ENCODE data around the gene LMBRD1. TPM values are rescaled to one million over a fixed set of nuclear protein-coding genes. Genes with fewer than 3 reads are reported as not detected.

Gene LMBRD1
- total and polyA plus RNA-seq, 2 experiments from 2014 or later: 36.7 to 42.0 TPM

DNA sequence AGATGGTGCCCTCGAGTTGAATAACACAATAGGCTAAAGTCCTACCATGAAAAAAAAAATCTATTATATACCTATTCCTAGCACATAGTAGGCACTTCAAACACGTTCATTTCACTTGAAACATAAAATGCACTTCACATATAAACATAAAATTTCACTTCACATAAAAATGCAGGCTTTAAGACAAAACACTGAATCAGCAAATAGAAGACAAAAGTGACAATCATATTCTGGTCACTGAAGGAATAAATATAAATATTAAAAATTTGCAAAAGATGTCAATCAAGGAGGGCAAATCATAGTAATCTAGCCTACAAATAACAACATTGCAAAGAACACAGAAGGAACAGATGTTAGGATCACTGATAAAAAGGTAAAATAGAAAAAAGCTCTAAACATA lies 153.1 kb downstream of the LMBRD1 start:
- Histone ChIP-seq H3K79me2 (ENCODE audit: insufficient read depth) (no peaks in the 10 kb centered on the region), H3K9me3 (ENCODE audit: low read depth) (no peaks in the 10 kb centered on the region), H4K20me1 (ENCODE audit: insufficient read depth) (no peaks in the 10 kb centered on the region), H3F3A (ENCODE audit: insufficient read depth) (no peaks in the 10 kb centered on the region), H3K4me2 (ENCODE audit: unreplicated experiment) (no peak overlapping the region), H3K4me3 (no peak overlapping the region), H3K27me3 (replicated peaks; ENCODE audit: insufficient read depth) (no peaks in the 10 kb centered on the region), H3K36me3 (ENCODE audit: low read depth) (no peaks in the 10 kb centered on the region), H3K27ac (no peak overlapping the region), H3K9ac (no peak overlapping the region), H3K9me2 (ENCODE audit: insufficient read depth) (no peaks in the 10 kb centered on the region), H2AFZ (no peak overlapping the region), H3K4me1 (ENCODE audit: insufficient read depth) (no peaks in the 10 kb centered on the region)
- no peak for DNase-seq
- WGBS, 2 experiments (ENCODE audit: low coverage in 1 of 2, low lambda C conversion rate in 2 of 2, missing lambda C conversion rate in 2 of 2): 0 to 1% methylated on average over 2 of the region's 2 CpGs
- in situ Hi-C loops (cut with MboI): no loop called here
- TF ChIP-seq EZH2 (IDR thresholded peaks at IDR 0.05; ENCODE audit: insufficient read depth, poor library complexity, severe bottlenecking) (no peak), EZH2phosphoT487 (IDR thresholded peaks at IDR 0.05; ENCODE audit: insufficient read depth, low read depth) (no peak)

DNA sequence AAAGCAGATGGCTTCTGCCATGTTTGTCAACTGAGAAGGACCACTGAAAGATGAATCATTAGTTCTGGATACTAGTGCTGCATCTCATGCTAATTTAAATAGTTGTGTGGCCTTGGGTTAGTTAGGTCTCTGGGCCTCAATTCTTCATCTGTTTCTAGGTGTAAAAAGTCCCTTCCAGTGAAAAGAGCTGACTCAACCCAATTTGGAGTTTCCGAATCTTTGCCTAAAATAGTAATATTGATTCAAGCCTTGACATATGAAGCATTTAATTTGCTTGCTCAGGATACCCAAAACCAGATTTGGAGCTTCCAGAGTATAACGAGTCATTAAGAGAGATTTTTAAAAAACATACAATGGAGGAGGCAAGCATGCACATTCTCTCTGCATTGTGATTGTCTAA lies 163.9 kb downstream of the LMBRD1 start:
- H3K4me3 ChIP-seq: no peak overlapping the region
- H3K9ac ChIP-seq: no peak overlapping the region
- no peaks in the 10 kb centered on the region for H3K27me3 ChIP-seq (replicated peaks; ENCODE audit: insufficient read depth)
- no peaks in the 10 kb centered on the region for H3K79me2 ChIP-seq (ENCODE audit: insufficient read depth)
- in situ Hi-C loops (cut with MboI): no loop called here
- no peaks in the 10 kb centered on the region for H3K9me2 ChIP-seq (ENCODE audit: insufficient read depth)
- 23 to 27% methylated on average over 2 of the region's 2 CpGs for WGBS, 2 experiments (ENCODE audit: low coverage in 1 of 2, low lambda C conversion rate in 2 of 2, missing lambda C conversion rate in 2 of 2)
- no peaks in the 10 kb centered on the region for H3K4me1 ChIP-seq (ENCODE audit: insufficient read depth)
- H3K27ac ChIP-seq: no peak overlapping the region
- H3F3A ChIP-seq (ENCODE audit: insufficient read depth): no peaks in the 10 kb centered on the region
- H3K36me3 ChIP-seq (ENCODE audit: low read depth): no peaks in the 10 kb centered on the region
- no peak overlapping the region for H2AFZ ChIP-seq
- no peak overlapping the region for H3K4me2 ChIP-seq (ENCODE audit: unreplicated experiment)
- no peaks in the 10 kb centered on the region for H3K9me3 ChIP-seq (ENCODE audit: low read depth)
- no peak for TF ChIP-seq EZH2 (IDR thresholded peaks at IDR 0.05; ENCODE audit: insufficient read depth, poor library complexity, severe bottlenecking)
- TF ChIP-seq EZH2phosphoT487 (IDR thresholded peaks at IDR 0.05; ENCODE audit: insufficient read depth, low read depth): no peak
- no peaks in the 10 kb centered on the region for H4K20me1 ChIP-seq (ENCODE audit: insufficient read depth)
- DNase-seq: no peak

DNA sequence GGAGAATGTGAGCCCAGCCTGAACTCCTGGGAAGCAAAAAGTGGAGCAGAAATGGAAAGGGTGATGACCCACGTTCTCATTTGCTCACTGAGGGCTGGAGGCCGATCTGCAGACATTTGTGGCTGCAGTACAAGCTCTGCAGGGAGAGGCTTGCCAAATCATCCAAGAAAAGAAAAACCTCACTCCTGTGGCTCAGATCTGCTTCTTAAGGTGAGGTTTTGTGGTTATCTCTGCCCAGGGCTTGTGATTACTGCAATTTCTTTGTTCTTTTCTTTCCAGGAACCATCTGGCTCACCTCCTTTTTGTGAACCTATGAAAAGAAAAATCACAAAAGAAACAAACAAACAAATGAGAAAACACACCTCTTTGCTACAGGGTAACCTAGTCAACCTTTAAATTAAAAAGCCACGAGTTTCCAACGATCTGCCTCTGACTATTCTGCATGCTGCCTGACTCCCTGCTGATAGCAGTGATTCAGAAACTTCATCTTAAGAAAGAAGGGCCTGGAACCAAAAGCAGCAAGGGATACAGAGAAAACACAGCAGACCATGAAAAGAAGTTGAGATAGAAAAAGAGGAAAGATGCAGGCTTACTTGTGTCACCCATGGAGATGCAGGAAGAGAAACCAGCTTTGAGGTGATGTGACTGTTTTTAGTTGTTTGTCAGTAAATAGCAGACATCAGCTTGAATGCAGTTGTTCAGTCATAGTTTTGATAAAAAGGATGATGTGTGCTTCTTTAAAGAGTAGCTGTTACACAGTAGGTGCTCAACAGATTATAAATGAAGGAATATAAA lies 165.1 kb downstream of the LMBRD1 start:
- Histone ChIP-seq H3K4me3 (no peak overlapping the region), H3K36me3 (ENCODE audit: low read depth) (no peaks in the 10 kb centered on the region), H3K9me3 (ENCODE audit: low read depth) (no peaks in the 10 kb centered on the region), H3K79me2 (ENCODE audit: insufficient read depth) (no peaks in the 10 kb centered on the region), H3K27ac (no peak overlapping the region), H3K27me3 (replicated peaks; ENCODE audit: insufficient read depth) (no peaks in the 10 kb centered on the region), H3K4me2 (ENCODE audit: unreplicated experiment) (no peak overlapping the region), H2AFZ (no peak overlapping the region), H4K20me1 (ENCODE audit: insufficient read depth) (no peaks in the 10 kb centered on the region), H3F3A (ENCODE audit: insufficient read depth) (no peaks in the 10 kb centered on the region), H3K4me1 (ENCODE audit: insufficient read depth) (no peaks in the 10 kb centered on the region), H3K9me2 (ENCODE audit: insufficient read depth) (no peaks in the 10 kb centered on the region), H3K9ac (no peak overlapping the region)
- no peak for DNase-seq
- WGBS, 2 experiments (ENCODE audit: low coverage in 1 of 2, low lambda C conversion rate in 2 of 2, missing lambda C conversion rate in 2 of 2): 2 to 8% methylated on average over 4 of the region's 4 CpGs
- no peak for TF ChIP-seq EZH2phosphoT487 (IDR thresholded peaks at IDR 0.05; ENCODE audit: insufficient read depth, low read depth)
- no peak for TF ChIP-seq EZH2 (IDR thresholded peaks at IDR 0.05; ENCODE audit: insufficient read depth, poor library complexity, severe bottlenecking)
- in situ Hi-C loops (cut with MboI): no loop called here

DNA sequence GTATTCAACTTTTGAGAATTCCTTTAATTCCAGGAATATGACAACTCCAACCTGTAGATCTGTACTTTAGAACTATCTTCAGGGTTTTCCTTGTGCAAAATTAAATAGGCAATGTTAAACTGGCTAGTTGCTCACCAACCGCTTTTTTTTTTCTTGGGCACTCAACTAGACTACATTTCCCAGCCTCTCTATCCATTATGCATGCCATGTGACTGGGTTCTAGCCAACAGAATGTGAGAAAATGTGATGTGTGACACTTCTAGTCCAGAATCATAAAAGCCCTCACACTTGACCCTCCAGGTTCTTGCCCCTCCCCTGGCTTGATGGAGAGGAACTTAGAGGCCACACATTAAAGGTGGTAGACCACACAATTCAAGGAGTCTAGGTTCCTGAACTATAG lies 166.0 kb downstream of the LMBRD1 start:
- H4K20me1 ChIP-seq (ENCODE audit: insufficient read depth): no peaks in the 10 kb centered on the region
- in situ Hi-C loops (cut with MboI): no loop called here
- TF ChIP-seq EZH2phosphoT487 (IDR thresholded peaks at IDR 0.05; ENCODE audit: insufficient read depth, low read depth): no peak
- no peak for TF ChIP-seq EZH2 (IDR thresholded peaks at IDR 0.05; ENCODE audit: insufficient read depth, poor library complexity, severe bottlenecking)
- H3K27ac ChIP-seq: no peak overlapping the region
- no peaks in the 10 kb centered on the region for H3K4me1 ChIP-seq (ENCODE audit: insufficient read depth)
- H3K36me3 ChIP-seq (ENCODE audit: low read depth): no peaks in the 10 kb centered on the region
- H3K27me3 ChIP-seq (replicated peaks; ENCODE audit: insufficient read depth): no peaks in the 10 kb centered on the region
- H3K9me2 ChIP-seq (ENCODE audit: insufficient read depth): no peaks in the 10 kb centered on the region
- no peaks in the 10 kb centered on the region for H3F3A ChIP-seq (ENCODE audit: insufficient read depth)
- H3K9ac ChIP-seq: no peak overlapping the region
- no peak overlapping the region for H3K4me3 ChIP-seq
- 14 to 31% methylated on average over 1 of the region's 1 CpG for WGBS, 2 experiments (ENCODE audit: low coverage in 1 of 2, low lambda C conversion rate in 2 of 2, missing lambda C conversion rate in 2 of 2)
- DNase-seq: no peak
- H2AFZ ChIP-seq: no peak overlapping the region
- H3K9me3 ChIP-seq (ENCODE audit: low read depth): no peaks in the 10 kb centered on the region
- no peak overlapping the region for H3K4me2 ChIP-seq (ENCODE audit: unreplicated experiment)
- no peaks in the 10 kb centered on the region for H3K79me2 ChIP-seq (ENCODE audit: insufficient read depth)
